HL-60 (cell line): Measurements from ENCODE around the gene TNPO3.

Source experiments
- CTCF ChIP-seq: IDR thresholded peaks from one replicate; pipeline ENCODE4 v1.5.1; 2011; ENCODE audit warnings: low read length, control low read depth, inconsistent platforms; ENCODE audit not compliant: insufficient read depth
- POLR2AphosphoS5 ChIP-seq: IDR thresholded peaks from 2 replicates; pipeline ENCODE4 v1.6.1; 2012; ENCODE audit warnings: low read depth
- REST ChIP-seq: IDR thresholded peaks from 2 replicates; pipeline ENCODE4 v1.6.1; 2012; ENCODE audit warnings: low read depth; ENCODE audit not compliant: insufficient replicate concordance

DNA sequence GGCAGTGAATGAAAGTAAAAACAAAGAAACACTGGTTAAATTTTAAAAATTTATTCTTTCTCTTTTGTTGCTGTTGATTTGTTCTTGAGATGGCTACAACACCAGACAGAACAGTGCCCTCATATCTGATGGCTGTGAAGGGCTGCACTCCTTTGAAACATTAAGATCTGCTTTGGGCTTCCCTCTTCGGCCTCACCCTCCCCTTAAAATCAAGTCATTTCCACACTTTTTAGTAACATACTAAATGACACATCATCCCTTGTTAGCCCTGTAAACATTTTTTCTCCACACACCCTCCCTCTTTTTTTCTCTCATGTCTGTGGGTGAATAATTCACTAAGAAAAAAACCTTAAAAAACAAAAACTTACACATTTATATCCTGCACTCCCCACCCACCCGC lies 100.8 kb downstream of the TNPO3 start:
- TF ChIP-seq CTCF (no peak), POLR2AphosphoS5 (no peak), REST (no peak)
